ENCODE data around the gene TMEM161A.
"Not testable (repeated sequence)": the region's sequence is repeated elsewhere in the genome, so short reads cannot be mapped to it uniquely, and the experiment has no call there.

Gene TMEM161A

DNA sequence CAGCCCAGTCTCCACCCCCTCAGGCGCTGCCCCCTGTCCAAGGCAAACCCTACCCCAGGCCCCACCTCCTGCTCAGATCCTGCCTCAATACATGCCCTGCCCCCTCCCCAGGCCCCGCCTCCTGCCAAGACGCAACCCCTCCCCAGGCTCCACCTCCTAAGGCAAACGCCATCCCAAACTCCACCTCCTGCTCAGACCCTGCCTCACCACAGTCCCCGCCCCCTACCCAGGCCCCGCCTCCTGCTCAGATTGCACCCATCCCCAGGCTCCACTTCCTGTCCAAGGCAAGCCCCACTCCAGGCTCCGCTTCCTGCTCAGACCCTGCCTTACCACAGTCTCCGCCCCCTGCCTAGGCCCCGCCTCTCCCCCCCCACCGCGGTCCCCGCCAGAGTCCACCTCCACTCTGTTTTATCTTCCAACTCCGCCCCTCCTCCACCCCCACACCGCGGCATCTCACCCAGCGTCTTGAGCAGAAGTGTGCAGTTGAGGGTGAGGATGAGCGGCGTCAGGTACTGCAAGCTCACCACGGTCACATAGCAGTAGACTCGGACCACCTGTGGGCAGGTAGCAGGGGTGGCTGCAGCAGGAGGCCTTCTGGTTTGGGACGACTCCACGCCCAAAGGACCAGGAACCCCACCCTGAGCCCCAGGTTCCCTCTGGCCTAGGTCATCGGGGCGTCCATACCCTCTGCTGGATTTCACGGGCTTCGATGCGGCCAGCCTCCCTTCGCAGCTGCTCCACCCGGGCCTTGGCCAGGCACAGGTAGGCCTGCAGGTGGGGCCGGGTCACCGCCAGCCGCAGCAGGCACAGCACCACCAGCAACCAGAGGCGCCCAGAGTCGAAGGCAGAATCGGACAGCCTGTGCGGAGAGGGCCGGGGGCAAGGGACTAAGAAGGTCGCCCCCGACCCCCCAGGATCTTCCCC lies 17.7 kb downstream of the TMEM161A start:
- DNase-seq: no peak

DNA sequence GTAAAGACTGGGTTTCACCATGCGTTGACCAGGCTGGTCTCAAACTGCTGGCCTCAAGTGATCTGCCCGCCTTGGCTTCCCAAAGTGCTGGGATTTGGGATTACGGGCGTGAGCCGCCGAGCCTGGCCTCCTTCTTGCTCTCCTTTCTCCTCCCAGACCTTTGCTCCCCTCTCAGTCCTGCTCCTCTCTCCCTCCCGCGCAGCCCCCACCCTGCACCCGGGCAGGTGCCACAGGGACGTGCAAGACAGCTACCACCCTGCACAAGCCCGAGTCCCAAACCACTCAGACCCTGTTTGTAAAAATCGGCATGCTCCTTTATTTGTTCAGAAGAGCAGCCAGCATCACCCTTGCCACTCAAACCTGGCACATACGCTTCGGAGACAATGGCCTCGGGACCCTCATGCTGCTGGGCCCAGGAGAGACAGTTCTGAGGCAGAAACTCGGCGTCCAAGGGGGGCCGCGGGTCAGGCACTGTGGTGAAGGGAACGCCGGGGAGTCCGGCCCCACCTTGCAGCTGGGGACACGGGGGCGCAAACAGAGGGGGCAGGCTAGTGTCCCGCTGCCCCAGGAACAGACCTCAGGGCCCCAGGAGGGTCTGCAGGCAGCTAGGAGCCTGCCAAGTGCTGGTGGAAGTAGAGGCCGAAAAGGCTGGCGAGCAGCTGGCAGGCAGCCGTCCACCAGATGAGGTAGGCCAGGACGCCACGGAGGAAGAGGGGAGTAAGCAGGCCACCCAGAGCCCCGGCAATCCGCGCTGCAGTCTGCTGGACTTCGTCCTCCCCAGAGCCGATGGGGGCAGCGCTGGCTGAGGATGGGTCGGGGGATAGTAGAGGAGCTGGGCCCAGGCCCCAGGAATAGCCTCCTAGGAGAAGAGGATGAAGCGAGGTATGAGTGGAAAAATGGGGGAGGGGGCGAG lies 18.7 kb downstream of the TMEM161A start:
- peak in 1 of 3 donors; percentile 14 for DNase-seq

DNA sequence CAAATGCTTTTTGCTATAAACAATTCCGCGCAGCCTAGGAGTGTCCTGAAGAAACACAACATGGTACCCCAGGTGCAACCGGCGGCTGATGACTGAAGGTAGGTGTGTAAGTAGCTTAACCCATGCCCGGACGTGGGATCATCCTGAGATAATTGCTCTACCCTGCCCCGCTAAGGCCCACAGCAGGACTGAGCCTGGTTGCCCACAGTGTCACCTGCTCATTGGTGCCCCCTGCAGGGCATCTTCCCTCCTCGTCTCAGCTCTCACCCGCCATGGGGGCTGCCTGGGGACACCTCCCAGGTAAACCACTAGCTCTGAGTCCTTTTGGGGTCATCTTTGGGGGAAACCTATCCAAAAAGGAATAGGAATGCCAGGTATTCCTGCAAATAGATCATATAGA lies 22.3 kb downstream of the TMEM161A start:
- DNase-seq: peak; percentile 27 to 71 (median 50)

DNA sequence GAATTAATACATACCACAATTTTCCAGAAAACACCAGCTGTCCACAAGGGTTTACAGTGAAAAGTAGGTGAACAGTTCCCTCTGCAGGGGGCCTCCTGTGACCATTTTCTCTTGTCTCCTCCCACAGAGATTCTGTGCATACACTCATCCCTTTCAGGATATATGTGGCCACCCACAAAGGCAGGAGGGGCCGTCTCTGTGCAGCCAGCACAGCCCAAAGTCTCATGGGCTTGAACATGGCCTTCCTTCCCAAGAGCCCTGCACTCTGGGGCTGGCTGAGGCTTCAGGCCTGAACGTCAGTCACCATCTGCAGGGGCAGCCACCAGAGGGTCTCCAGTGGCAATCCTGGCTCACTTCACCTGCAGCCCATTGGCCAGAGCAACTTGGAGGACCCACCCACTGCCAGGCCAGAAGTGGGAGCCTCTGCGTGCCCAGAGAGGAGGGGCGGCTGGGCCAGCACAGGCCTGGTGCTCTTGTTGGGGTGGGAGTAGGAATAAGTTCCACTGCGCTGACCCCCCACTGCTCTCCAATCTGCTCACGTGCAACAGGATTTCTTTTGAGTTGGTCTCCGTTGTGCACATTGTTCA lies 25.1 kb downstream of the TMEM161A start:
- DNase-seq: no peak

DNA sequence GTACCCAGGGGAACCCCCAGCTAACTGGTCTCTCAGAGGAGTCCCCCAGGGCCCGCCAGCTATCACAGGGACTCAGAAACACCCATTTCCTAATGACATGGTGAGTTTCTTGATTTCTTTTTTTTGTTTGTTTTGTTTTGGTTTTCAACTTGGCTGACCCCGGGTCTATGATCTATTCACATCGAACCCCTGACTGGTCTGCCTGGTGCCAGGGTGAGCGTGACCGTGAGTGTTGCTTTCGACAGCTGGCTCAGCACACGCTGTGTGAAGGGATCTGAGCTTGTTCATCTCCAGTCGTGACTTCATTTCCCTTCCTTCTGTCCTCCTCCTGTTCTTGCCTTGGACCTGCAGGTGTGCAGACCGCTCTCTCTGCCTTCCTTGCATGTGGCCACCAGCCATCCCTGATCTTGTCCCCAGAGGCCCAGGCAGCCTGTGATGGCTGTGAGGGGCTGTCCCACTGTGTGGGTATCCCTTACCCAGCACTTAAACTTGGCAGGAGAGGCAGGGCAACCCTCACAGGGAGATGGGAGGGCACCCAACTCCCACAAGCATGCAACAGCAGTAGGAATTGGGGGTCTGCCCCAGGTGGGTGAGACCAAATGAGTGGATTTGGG lies 26.2 kb downstream of the TMEM161A start:
- no peak for DNase-seq

DNA sequence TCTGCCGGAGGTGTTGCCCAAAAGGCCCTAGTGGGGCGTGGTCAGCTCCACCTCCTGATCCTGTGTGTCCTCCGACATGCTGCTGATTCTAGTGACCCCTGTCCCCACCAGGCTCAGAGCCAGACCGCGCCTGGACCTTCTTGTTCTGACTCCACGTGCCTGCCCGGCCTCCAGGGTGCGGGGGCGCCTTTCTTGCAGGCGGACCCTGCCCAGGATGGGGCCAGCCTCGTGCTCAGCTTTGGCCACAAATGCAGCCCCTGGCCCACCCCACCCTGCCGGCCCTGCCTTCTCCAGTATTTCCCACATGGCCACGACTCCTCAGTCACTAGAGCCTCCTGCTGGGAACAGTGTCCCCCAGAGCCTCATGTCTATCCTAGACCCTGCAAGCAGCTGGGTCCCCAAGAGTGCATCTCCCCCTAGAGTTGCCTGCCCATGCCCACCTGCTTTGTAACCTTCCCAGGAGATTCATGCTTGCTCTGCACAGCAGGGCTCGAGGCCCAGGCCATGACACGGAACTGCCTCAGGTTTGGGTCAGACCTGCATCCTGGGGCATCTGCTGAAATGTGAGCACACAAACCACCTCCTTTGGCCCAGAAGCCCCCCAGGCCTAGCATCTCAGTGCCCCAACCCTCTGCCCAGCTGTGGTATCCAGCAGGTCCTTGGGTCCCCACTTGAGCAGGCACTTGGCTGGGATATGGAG lies 27.0 kb downstream of the TMEM161A start:
- DNase-seq: no peak

DNA sequence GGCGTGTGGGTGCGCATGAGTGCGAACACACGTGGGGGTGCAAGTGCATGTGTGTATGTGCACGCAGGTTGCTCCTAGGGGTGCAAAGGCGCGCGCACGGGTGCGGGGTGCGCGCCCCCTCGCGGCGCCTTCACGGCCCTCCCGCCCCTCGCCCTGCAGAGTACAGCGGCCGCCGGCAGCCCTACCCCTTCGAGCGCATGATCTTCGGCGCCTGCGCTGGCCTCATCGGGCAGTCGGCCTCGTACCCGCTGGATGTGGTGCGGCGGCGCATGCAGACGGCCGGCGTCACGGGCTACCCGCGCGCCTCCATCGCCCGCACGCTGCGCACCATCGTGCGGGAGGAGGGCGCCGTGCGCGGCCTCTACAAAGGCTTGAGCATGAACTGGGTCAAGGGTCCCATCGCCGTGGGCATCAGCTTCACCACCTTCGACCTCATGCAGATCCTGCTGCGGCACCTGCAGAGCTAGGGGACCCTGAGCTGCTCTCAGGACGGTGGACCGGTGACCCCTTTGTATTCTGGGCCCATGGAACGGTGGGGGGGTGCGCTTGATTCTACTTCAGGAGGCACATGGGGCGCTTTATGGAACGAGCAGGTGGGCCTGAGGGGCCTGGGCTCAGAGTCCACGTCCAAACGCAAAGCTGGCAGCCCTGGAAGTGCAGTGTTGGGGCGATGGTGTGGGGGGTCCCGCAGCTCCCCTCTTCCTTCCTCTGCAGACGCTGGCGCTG lies 27.7 kb downstream of the TMEM161A start:
- peak in 1 of 3 donors; percentile 21 for DNase-seq

DNA sequence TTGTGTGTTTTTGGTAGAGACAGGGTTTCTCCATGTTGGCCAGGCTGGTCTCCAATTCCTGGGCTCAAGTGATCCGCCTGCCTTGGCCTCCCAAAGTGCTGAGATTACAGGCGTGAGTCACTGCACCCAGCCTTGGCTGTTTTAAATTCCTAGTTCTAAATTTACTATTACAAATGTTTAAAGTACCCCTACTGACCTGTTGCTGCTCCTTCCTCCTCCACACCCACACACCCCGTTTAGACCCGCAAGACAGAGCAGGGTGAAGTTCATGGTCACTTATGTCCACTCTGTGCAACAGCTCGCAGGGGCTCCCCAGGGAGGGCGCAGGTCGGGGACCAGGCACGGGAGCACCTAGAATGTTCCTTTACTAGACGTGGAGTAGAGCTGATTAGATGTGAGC lies 28.7 kb downstream of the TMEM161A start:
- no peak for DNase-seq

DNA sequence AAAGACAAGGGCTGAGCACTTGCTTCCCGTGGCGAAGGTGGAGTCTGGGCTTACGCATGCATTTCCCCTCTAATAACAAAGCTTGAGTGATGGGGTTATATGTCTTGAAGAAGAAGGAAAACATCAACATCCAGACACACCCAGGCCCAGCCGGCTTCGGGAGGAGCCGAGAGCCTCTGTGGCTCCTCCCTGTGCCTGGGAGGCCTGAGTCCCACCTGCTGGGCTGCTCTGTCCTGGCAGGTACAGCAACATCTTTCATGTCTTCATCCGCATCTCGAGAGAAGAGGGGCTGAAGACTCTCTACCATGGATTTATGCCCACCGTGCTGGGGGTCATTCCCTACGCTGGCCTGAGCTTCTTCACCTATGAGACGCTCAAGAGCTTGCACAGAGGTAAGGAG lies 30.6 kb downstream of the TMEM161A start:
- no peak for DNase-seq

DNA sequence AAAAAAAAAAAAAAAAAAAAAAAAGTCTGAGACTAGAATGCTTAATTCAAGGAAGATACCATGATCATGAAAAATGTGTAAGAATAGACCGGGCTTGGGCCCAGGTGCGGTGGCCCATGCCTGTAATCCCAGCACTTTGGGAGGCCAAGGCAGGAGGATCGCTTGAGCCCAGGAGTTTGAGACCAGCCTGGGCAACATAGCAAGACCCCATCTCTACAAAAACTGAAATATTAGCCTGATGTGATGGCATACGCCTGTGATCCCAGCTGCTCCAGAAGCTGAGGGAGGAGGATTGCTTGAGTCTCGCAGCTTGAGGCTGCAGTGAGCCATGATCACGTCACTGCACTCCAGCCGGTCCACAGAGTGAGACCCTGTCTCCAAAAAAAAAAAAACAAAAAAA lies 31.3 kb downstream of the TMEM161A start:
- not testable (repeated sequence) for DNase-seq

DNA sequence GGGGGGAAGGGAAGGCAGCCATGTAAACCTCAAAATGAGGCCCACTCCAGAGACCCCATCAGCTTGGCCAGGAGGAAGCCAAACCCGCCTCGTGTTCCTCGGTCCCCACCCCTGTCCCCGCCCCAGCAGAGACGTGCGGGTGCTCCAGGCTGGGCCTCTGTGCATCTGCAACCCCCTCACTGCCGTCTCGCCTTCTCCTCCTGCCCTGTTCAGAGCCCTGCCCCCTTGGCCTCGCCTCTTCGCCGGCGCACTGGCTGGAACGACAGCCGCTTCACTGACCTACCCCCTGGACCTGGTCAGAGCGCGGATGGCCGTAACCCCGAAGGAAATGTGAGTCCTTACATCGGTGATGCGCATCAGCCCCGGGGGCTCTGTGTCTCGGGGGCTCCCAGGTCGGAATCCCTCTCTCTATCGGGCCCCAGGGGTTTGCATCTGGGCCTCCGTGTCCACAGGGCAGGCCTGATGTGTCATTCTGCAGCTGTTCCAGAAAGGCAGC lies 32.2 kb downstream of the TMEM161A start:
- DNase-seq: no peak

DNA sequence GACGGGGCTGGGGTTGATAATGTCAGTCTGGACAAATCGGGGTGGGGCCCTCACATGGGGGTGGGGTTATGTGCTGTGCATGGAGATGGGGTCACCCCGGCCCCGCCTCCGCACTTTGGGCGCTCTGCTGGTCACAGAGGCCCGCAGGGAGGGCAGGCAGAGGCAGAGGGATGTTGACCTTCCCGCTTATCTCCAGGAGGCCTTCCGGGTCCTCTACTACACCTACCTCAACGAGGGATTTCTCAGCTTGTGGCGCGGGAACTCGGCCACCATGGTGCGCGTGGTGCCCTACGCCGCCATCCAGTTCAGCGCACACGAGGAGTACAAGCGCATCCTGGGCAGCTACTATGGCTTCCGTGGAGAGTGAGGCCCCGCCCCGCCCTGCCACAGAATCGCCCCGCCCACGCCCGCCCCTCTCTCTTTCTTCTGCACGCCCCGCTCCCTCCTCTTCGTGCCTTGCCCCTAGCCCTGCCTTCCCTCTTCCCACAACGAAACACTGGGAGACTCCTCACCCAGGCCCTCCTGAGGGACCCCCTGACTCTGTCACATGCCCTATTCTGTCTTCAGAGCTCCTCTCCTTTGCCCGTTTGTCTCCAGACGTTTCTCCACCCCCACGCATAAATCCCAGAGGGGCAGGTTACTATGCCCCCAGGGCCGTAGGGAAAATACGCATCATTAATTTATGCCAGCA lies 32.8 kb downstream of the TMEM161A start:
- peak in 1 of 3 donors; percentile 11 for DNase-seq

DNA sequence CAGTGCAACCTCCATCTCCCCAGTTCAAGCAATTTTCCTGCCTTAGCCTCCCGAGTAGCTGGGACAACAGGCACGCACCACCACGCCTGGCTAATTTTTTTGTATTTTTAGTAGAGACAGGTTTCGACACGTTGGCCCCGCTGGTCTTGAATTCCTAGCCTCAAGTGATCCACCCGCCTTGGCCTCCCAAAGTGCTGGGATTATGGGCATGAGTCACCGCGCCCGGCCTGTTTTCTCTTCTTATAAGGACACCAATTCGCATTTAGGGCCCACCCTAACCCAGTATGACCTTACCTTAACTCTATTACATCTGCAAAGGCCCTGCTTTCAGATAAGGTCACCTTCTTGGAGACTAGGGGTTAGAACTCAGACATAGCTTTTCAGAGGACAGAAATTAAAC lies 35.1 kb downstream of the TMEM161A start:
- no peak for DNase-seq

DNA sequence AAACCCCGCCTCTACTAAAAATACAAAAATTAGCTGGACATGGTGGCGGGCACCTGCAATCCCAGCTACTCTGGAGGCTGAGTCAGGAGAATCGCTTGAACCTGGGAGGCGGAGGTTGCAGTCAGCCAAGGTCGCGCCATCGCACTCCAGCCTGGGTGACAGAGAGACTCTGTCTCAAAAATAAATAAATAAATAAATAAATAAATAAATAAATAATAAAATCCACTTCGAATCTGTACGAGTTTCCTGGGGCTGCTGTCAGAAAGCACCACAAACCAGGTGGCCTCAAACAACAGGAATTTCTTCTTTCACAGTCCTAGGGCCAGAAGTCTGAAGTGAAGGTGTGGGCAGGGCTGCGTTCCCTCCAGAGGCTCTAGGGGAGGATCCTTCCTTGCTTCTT lies 35.7 kb downstream of the TMEM161A start:
- not testable (repeated sequence) for DNase-seq

DNA sequence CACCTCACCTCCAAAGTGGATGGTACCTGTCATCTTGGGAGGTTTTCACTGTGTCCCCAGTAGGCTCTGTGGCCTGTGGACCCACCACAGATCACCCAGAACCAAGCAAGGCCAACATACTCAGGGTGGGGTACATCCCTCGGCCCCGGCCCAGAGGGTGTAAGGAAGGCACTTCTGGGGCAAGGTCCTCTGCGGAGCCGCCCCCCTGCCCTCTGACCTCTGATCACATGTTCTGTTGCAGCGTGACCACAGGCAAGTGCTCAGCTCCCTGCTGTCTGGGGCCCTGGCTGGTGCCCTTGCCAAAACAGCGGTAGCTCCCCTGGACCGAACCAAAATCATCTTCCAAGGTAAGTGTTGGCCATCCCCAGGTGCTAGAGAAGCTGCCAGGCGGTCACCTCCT lies 36.7 kb downstream of the TMEM161A start:
- peak in 1 of 3 donors; percentile 9 for DNase-seq

DNA sequence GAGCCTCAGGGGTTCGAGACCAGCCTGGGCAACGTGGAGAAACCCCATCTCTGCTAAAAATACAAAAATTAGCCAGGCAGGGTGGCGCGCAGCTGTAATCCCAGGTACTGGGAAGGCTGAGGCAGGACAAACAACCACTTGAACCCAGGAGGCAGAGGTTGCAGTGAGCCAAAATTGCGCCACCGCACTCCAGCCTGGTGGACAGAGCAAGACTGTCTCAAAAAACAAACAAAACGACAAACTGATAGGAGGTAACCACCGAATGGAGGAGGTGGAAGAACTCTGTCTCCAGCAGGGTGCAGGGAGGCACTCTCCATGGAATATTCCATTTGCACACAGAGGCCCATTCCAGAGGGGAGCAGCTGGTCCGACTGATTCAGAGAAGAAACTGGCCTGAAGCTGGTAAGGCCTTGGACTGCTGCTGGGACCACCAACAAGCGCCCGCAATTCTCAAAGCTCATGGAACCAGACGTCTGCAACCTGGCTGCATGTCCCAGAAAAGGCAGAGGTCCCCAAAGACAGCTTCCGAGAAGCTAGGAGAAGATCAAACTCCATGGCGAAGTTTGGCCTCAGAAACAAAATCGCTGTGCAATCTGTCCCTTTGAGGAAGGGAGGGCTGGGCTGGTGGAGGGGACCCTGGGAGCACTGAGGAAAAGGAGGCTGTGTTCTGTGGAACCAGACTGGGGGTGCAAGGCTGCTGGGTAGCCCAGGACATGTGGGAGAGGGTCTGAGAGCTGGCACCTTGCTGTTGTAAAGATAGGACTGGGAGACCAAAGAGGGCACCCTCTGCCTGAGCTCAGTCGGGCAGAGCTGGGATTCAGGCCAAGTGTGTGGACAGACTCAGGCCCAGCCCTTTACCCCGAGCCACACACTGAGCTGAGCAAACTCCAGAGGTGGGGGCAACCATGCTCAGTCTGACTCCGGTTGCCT lies 39.3 kb downstream of the TMEM161A start:
- DNase-seq: no peak

DNA sequence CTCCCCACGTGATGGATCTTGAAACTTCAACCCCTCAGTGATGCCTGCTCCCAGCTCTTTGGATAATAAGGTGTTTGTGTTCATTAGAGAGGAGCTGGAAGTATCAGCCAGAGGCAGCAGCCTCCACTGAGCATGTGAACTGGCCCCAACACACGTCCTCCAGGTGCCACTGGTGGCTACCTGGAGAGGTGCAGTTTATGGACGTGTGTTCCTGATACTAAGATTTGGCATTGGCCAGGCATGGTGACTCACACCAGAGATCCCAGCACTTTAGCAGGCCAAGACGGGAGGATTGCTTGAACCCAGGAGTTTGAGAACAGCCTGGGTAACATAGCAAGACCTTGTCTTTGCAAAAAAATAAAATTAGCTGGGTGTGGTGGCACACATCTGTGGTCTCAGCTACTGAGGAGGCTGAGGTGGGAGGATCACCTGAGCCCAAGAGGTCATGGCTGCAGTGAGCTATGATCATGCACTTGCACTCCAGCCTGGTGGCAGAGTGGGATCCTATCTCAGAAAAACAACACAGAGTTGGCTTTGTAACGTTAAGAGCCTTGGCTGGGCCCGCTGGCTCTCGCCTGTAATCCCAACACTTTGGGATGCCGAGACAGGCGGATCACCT lies 40.1 kb downstream of the TMEM161A start:
- no peak for DNase-seq

DNA sequence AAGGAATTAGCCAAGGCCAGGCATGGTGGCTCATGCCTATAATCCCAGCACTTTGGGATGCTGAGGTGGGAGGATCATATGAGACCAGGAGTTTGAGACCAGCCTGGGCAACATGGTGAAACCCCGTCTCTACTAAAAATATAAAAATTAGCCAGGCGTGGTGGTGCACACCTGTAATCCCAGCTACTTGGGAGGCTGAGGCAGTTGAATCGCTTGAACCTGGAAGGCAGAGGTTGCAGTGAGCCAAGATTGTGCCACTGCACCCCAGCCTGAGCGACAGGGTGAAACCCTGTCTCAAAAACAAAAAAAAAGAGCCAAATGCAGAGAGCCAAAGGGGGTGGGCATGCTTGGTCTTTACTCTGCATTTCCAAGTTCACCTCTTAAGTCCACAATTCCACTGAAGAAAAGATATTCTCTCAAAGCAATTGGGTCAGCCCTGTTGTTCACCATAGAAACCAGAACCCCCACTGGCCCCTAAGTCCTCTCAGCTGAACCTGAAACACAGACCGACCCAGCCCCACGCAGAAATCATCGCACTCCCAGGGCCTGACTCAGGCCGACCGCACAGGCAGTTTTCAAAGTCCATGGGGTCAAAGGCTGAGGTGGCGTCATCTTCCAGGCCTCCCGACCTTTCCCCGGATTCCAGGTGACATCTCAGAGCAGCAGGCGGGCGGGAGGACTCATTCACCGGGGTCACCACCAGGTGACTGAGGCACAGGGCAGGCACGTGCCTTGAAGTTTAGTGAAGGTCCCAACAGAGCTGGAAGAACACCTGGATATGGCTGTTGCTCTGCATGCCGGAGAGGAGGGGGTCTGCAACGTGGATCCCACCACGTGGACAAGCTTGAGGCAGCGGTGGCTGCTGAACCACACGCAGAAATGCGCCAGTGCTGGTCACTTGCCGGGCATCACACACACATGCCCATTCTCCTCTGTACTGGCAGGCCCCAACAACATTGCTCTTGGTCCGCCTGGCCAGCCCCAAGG lies 41.3 kb downstream of the TMEM161A start:
- DNase-seq: peak in 1 of 3 donors; percentile 10

All from suppressor macrophage treated with lipopolysaccharide for 1 hour (primary cell).